H1 (cell line): ENCODE data around the gene FAM53B.

Experiments used
- EZH2 ChIP-seq: fragments of 200-600 bp; sonication (generic); IDR thresholded peaks from 2 replicates; pipeline ENCODE4 v1.7.1; 2012; ENCODE audit warnings: low read depth, mild to moderate bottlenecking, moderate library complexity, low read length, inconsistent platforms; ENCODE audit not compliant: severe bottlenecking
- SP2 ChIP-seq: IDR thresholded peaks from 2 replicates; pipeline ENCODE4 v1.6.1; 2012; ENCODE audit warnings: mild to moderate bottlenecking, low read length, inconsistent platforms
- SRF ChIP-seq: IDR thresholded peaks from 2 replicates; pipeline ENCODE4 v1.6.1; 2011; ENCODE audit warnings: mild to moderate bottlenecking, low read depth, low read length, moderate library complexity
- TF ChIP-seq, protein P1 (sequence below), 3 experiments: IDR thresholded peaks; 1 replicate in 2 of 3; 2 replicates in 1 of 3; pipeline versions ENCODE4 v1.5.1 to v1.6.1; 2011; ENCODE audit warnings: low read length in 3 of 3, mild to moderate bottlenecking in 3 of 3, inconsistent platforms in 2 of 3, low read depth in 1 of 3, moderate library complexity in 1 of 3; ENCODE audit not compliant: insufficient read depth in 1 of 3; ENCODE audit errors: control extremely low read depth in 1 of 3

DNA sequence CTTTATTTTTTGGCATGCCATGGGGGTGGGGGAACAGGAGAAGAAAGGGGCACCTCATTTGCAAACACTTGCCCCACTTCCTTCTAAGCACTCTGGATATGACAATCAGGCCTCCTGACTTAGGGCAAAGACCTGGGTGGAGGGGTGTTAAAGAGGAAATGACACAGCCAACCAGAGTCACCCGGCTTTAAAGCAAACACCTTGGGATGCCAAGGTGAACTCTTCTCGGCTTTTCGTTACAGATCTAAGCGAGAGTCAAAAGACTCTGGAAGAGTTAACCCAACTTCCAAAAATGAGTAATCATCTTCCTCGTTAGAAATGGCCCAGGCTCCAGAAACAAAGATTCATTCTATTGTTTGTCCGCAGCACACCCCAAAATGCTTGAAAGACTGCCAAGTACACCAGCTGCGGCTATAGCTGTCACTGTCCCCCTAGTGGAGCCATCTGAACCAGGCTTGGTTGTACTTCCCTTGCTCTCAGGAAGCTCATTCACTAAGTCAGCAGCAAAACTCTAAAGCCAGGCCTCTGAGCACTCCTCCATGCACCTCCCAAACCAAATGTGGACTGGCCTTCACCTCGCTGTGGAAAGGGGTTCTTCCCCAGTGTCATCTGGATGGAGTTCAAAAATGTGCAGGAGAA is 24.8 kb downstream of the FAM53B start:
- TF ChIP-seq SP2, result no peak
- TF ChIP-seq, protein P1, sequence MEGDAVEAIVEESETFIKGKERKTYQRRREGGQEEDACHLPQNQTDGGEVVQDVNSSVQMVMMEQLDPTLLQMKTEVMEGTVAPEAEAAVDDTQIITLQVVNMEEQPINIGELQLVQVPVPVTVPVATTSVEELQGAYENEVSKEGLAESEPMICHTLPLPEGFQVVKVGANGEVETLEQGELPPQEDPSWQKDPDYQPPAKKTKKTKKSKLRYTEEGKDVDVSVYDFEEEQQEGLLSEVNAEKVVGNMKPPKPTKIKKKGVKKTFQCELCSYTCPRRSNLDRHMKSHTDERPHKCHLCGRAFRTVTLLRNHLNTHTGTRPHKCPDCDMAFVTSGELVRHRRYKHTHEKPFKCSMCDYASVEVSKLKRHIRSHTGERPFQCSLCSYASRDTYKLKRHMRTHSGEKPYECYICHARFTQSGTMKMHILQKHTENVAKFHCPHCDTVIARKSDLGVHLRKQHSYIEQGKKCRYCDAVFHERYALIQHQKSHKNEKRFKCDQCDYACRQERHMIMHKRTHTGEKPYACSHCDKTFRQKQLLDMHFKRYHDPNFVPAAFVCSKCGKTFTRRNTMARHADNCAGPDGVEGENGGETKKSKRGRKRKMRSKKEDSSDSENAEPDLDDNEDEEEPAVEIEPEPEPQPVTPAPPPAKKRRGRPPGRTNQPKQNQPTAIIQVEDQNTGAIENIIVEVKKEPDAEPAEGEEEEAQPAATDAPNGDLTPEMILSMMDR (IDR thresholded peaks at IDR 0.05; ENCODE audit: control extremely low read depth in 1 of 3, insufficient read depth in 1 of 3, low read depth in 1 of 3, low read length in 3 of 3), result peak; percentile 48 to 68 (median 57); a peak in 3 of 4 replicates
- TF ChIP-seq EZH2, result no peak
- no peak for TF ChIP-seq SRF
